ENCODE measurements around the gene CYB561.

DNA sequence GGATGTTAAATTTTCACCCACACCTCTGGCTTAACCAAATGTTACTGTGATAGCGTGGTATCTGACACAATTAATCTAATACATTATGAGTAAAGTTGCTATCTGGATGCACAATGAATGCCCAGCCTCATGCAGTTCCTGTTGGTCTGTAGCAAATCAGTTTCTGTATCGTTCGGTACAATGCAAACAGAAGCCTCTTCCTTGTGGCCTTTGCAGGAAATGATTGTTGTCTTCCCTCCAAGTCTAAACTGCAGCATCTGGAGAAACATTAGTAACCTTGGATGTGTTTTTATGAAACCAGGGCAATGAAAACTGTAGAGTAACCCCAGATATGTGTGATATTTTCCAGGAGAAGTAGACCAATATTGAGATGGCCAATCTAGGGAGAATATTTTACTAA, 46.8 kb downstream of the CYB561 start:
- TF ChIP-seq L3MBTL2 (IDR thresholded peaks at IDR 0.05): no peak
- TF ChIP-seq ZC3H11A (IDR thresholded peaks at IDR 0.05; ENCODE audit: low read depth, low read length): no peak
